HCT116 (cell line): ENCODE measurements around the gene BOD1. TPM values are rescaled to one million over a fixed set of nuclear protein-coding genes. Genes with fewer than 3 reads are reported as not detected.

ENCODE experiments used
- ATAC-seq: fragments of 200-7000 bp; cut with Tn5 transposase; 2 replicates; pipeline ENCODE4 v1.9.1; 2020; ENCODE audit warnings: mild to moderate bottlenecking, moderate library complexity
- BruUV-seq: library from RNA; stranded (reverse); fragments of 400-500 nt; replicated peaks from 2 replicates; lab custom pipeline; 2021; lab: Mats Ljungman, UMichigan
- CTCF ChIA-PET: fragments of 300-600 bp; sonication (Branson Sonifier 250); formaldehyde crosslinking; loops from one replicate; lab custom pipeline; 2021; ENCODE audit warnings: antibody characterized with exemption; lab: Charles Lee
- POLR2A ChIA-PET: fragments of 300-600, 350-600 bp; sonication (Branson Sonifier 250); formaldehyde crosslinking; loops from one replicate; lab custom pipeline; 2021; ENCODE audit warnings: antibody characterized with exemption; lab: Charles Lee
- RAD21 ChIA-PET, 2 experiments: fragments of 300-600 bp; sonication (Branson Sonifier 250); formaldehyde crosslinking; loops; one replicate each; lab custom pipeline; 2023; ENCODE audit warnings: low total read pairs in 2 of 2; ENCODE audit not compliant: uncharacterized antibody in 2 of 2, unreplicated experiment in 2 of 2, low non-redundant PET in 1 of 2; lab: Charles Lee
- DNase-seq: peaks from one replicate; pipeline ENCODE4 v3.0.0-alpha.2; 2010; ENCODE audit warnings: low read depth, low spot score
- H2AFZ ChIP-seq: fragments of 200-600 bp; shearing (Covaris generic), sonication (generic); 2 replicates; pipeline ENCODE4 v1.6.1; 2017; ENCODE audit warnings: low read depth, mixed run types, mixed read lengths, antibody characterized with exemption, low read length; ENCODE audit not compliant: poor library complexity, severe bottlenecking
- H3K27ac ChIP-seq: 2 replicates; pipeline ENCODE4 v1.5.1; 2012; ENCODE audit warnings: low read depth, low read length
- H3K27me3 ChIP-seq: fragments of 200-600 bp; sonication (generic); 2 replicates; pipeline ENCODE4 v1.6.1; 2016; ENCODE audit warnings: mixed run types, low read length, mixed read lengths; ENCODE audit not compliant: insufficient read depth
- H3K36me3 ChIP-seq, 2 experiments: fragments of 200-500 bp in 1 of 2; fragments of 200-600 bp in 1 of 2; sonication (Bioruptor generic) in 1 of 2; sonication (generic) in 1 of 2; 2 replicates each; pipeline versions ENCODE4 v1.5.1 to v1.6.1; 2014 to 2016; ENCODE audit warnings: low read length in 2 of 2, inconsistent platforms in 1 of 2, mixed read lengths in 1 of 2, mixed run types in 1 of 2; ENCODE audit not compliant: insufficient read depth in 2 of 2, control insufficient read depth in 1 of 2
- H3K4me1 ChIP-seq, 2 experiments: fragments of 200-600 bp in 1 of 2; sonication (generic) in 1 of 2; 2 replicates each; pipeline versions ENCODE4 v1.5.1 to v1.6.1; 2012 to 2017; ENCODE audit warnings: low read length in 2 of 2, inconsistent platforms in 1 of 2, mild to moderate bottlenecking in 1 of 2, mixed read lengths in 1 of 2, mixed run types in 1 of 2, moderate library complexity in 1 of 2; ENCODE audit not compliant: insufficient read depth in 2 of 2, control insufficient read depth in 1 of 2
- H3K4me2 ChIP-seq: fragments of 200-600 bp; sonication (generic); 2 replicates; pipeline ENCODE4 v1.6.1; 2017; ENCODE audit warnings: mixed run types, low read length, mixed read lengths
- H3K4me3 ChIP-seq, 2 experiments: fragments of 200-600 bp in 1 of 2; sonication (generic) in 1 of 2; replicated peaks in 1 of 2; 2 replicates each; pipeline ENCODE4 v1.5.1; 2011 to 2016; ENCODE audit warnings: low read length in 2 of 2, control low read depth in 1 of 2, low read depth in 1 of 2, mild to moderate bottlenecking in 1 of 2, mixed read lengths in 1 of 2, mixed run types in 1 of 2
- H3K79me2 ChIP-seq: fragments of 200-600 bp; sonication (generic); 2 replicates; pipeline ENCODE4 v1.6.1; 2017; ENCODE audit warnings: mild to moderate bottlenecking, mixed run types, low read length, moderate library complexity, mixed read lengths; ENCODE audit not compliant: insufficient read depth
- H3K9ac ChIP-seq: fragments of 200-600 bp; sonication (generic); 2 replicates; pipeline ENCODE4 v1.6.1; 2016; ENCODE audit warnings: low read length, mixed read lengths
- H3K9me2 ChIP-seq: fragments of 200-600 bp; sonication (generic), shearing (Covaris generic); 2 replicates; pipeline ENCODE4 v1.6.1; 2017; ENCODE audit warnings: mixed run types, mild to moderate bottlenecking, moderate library complexity; ENCODE audit not compliant: insufficient read depth
- H3K9me3 ChIP-seq, 2 experiments: fragments of 200-500 bp in 1 of 2; fragments of 200-600 bp in 1 of 2; sonication (Bioruptor generic) in 1 of 2; sonication (generic) in 1 of 2; 2 replicates each; pipeline ENCODE4 v1.6.1; 2014 to 2017; ENCODE audit warnings: low read length in 2 of 2, mixed read lengths in 2 of 2, inconsistent platforms in 1 of 2, low read depth in 1 of 2, mild to moderate bottlenecking in 1 of 2, mixed run types in 1 of 2, moderate library complexity in 1 of 2; ENCODE audit not compliant: control insufficient read depth in 1 of 2, insufficient read depth in 1 of 2
- H4K20me1 ChIP-seq: fragments of 200-600 bp; sonication (generic), shearing (Covaris generic); 2 replicates; pipeline ENCODE4 v1.6.1; 2017; ENCODE audit warnings: mixed run types, mild to moderate bottlenecking, moderate library complexity; ENCODE audit not compliant: insufficient read depth
- EGR1 ChIP-seq: IDR thresholded peaks from 2 replicates; pipeline ENCODE4 v1.6.1; 2012; ENCODE audit warnings: low read depth
- EZH2phosphoT487 ChIP-seq: fragments of 200-600 bp; IDR thresholded peaks from 2 replicates; pipeline ENCODE4 v1.6.1; 2018; ENCODE audit warnings: antibody characterized with exemption, borderline replicate concordance
- POLR2AphosphoS5 ChIP-seq: IDR thresholded peaks from 2 replicates; pipeline ENCODE4 v1.6.1; 2011; ENCODE audit warnings: mild to moderate bottlenecking, low read depth, low read length, moderate library complexity
- RAD21 ChIP-seq: IDR thresholded peaks from 2 replicates; pipeline ENCODE4 v1.6.1; 2012; ENCODE audit warnings: low read depth, mild to moderate bottlenecking
- REST ChIP-seq: IDR thresholded peaks from 2 replicates; pipeline ENCODE4 v1.6.1; 2012; ENCODE audit warnings: low read depth
- SP1 ChIP-seq: IDR thresholded peaks from 2 replicates; pipeline ENCODE4 v1.6.1; 2012; ENCODE audit warnings: low read depth
- YY1 ChIP-seq: IDR thresholded peaks from 2 replicates; pipeline ENCODE4 v1.6.1; 2011; ENCODE audit warnings: low read length, low read depth, moderate library complexity, mild to moderate bottlenecking; ENCODE audit not compliant: insufficient replicate concordance; ENCODE audit errors: extremely low read depth
- ZBTB33 ChIP-seq: IDR thresholded peaks from 2 replicates; pipeline ENCODE4 v1.6.1; 2011; ENCODE audit warnings: mild to moderate bottlenecking, low read length, moderate library complexity; ENCODE audit not compliant: insufficient replicate concordance; ENCODE audit errors: extremely low read depth
- ZNF274 ChIP-seq: fragments of 200-500 bp; sonication (Bioruptor generic); IDR thresholded peaks from 2 replicates; pipeline ENCODE4 v1.6.1; 2014; ENCODE audit warnings: mild to moderate bottlenecking, low read depth, low read length, inconsistent platforms
- intact Hi-C: fragments of 100-400 bp; cut with micrococcal nuclease; formaldehyde crosslinking; loops from 2 replicates; pipeline ENCODE4 v1.10.0; 2022
- total RNA-seq: library from RNA; stranded (reverse); gene quantifications from one replicate; pipeline ENCODE4 v1.2.1, GENCODE V29; 2021; ENCODE audit not compliant: unreplicated experiment
- TF ChIP-seq, protein P1 (sequence below): IDR thresholded peaks from 2 replicates; pipeline ENCODE4 v1.6.1; 2012
- TF ChIP-seq, protein P2 (sequence below), 3 experiments: fragments of 200-600 bp in 1 of 3; sonication (generic) in 1 of 3; IDR thresholded peaks in 2 of 3; conservative IDR thresholded peaks in 1 of 3; 2 replicates each; pipeline ENCODE4 v1.5.1; 2012 to 2017; ENCODE audit warnings: low read depth in 2 of 3, low read length in 2 of 3, antibody characterized with exemption in 1 of 3, borderline replicate concordance in 1 of 3, control low read depth in 1 of 3, mild to moderate bottlenecking in 1 of 3, mixed read lengths in 1 of 3, mixed run types in 1 of 3, moderate library complexity in 1 of 3; ENCODE audit not compliant: insufficient read depth in 1 of 3

Gene BOD1
- total RNA-seq, 1 experiment from 2014 or later = 60.2 TPM

- RAD21 ChIA-PET = no interaction called here
- CTCF ChIA-PET = no interaction called here
- intact Hi-C loops = no loop called here
- Histone ChIP-seq H3K36me3 (no peaks in the 10 kb centered on the region), H3K27me3 (no peaks in the 10 kb centered on the region), H3K4me2 (no peak overlapping the region), H3K4me3 (no peak overlapping the region), H3K27ac (no peak overlapping the region), H3K4me1 (no peaks in the 10 kb centered on the region), H3K9ac (no peak overlapping the region), H3K9me2 (no peaks in the 10 kb centered on the region), H4K20me1 (no peaks in the 10 kb centered on the region), H3K79me2 (no peaks in the 10 kb centered on the region), H2AFZ (no peak overlapping the region), H3K9me3 (peaks cover 19 to 20% of the 10 kb centered on the region in 2 experiments; a peak in 2 of 4 replicates)
- TF ChIP-seq, protein P1, sequence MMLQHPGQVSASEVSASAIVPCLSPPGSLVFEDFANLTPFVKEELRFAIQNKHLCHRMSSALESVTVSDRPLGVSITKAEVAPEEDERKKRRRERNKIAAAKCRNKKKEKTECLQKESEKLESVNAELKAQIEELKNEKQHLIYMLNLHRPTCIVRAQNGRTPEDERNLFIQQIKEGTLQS = no peak
- no peak for TF ChIP-seq EGR1
- no peak for TF ChIP-seq POLR2AphosphoS5
- TF ChIP-seq RAD21 = no peak
- POLR2A ChIA-PET = no interaction called here
- ATAC-seq (no peak), DNase-seq (no peak)
- BruUV-seq = no TSS peak
Observed at GRCh38 chr5:173595841-173596240, 20.6 kb downstream of the BOD1 start.

DNA sequence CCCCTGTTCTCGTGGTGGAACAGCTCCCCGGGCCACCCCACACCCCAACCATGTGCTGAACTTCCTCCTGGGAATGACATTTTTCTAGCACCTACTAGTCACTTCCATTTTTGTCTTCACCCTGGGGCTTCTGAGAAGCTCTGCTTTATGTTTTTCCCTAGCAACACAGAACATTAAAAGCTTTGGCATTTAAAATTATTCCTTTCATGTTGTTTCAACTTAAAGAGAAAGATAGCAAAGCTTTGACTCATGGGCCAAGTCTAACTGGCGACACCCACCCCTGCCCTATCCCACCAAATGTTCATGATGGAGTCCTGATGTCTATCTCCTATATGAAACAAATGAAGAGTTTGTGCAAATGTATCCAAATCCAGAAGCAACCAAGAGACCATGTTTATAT is 22.4 kb downstream of the BOD1 start:
- Histone ChIP-seq H3K4me3 (no peak overlapping the region), H3K4me2 (no peak overlapping the region), H3K36me3 (no peaks in the 10 kb centered on the region), H3K79me2 (no peaks in the 10 kb centered on the region), H3K4me1 (no peaks in the 10 kb centered on the region), H2AFZ (no peak overlapping the region), H3K9ac (no peak overlapping the region), H3K27me3 (no peaks in the 10 kb centered on the region), H3K27ac (no peak overlapping the region), H4K20me1 (no peaks in the 10 kb centered on the region), H3K9me2 (no peaks in the 10 kb centered on the region), H3K9me3 (peaks cover 21 to 23% of the 10 kb centered on the region in 2 experiments; a peak in 2 of 4 replicates)
- DNase-seq (no peak), ATAC-seq (no peak)
- ChIA-PET RAD21 (no interaction called here), POLR2A (no interaction called here), CTCF (no interaction called here)
- intact Hi-C loops = no loop called here
- no TSS peak for BruUV-seq
- TF ChIP-seq POLR2AphosphoS5 (no peak), ZNF274 (no peak), ZBTB33 (no peak), EZH2phosphoT487 (no peak), REST (no peak), YY1 (no peak), RAD21 (no peak), SP1 (no peak)
- TF ChIP-seq, protein P2, sequence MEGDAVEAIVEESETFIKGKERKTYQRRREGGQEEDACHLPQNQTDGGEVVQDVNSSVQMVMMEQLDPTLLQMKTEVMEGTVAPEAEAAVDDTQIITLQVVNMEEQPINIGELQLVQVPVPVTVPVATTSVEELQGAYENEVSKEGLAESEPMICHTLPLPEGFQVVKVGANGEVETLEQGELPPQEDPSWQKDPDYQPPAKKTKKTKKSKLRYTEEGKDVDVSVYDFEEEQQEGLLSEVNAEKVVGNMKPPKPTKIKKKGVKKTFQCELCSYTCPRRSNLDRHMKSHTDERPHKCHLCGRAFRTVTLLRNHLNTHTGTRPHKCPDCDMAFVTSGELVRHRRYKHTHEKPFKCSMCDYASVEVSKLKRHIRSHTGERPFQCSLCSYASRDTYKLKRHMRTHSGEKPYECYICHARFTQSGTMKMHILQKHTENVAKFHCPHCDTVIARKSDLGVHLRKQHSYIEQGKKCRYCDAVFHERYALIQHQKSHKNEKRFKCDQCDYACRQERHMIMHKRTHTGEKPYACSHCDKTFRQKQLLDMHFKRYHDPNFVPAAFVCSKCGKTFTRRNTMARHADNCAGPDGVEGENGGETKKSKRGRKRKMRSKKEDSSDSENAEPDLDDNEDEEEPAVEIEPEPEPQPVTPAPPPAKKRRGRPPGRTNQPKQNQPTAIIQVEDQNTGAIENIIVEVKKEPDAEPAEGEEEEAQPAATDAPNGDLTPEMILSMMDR (IDR thresholded peaks at IDR 0.05 in 2 of 3, conservative IDR thresholded peaks at IDR 0.05 in 1 of 3; ENCODE audit: borderline replicate concordance in 1 of 3, insufficient read depth in 1 of 3, low read depth in 2 of 3, low read length in 2 of 3) = no peak
